ENCODE data around the gene CYB5RL. TPM values are rescaled to one million over a fixed set of nuclear protein-coding genes. Genes with fewer than 3 reads are reported as not detected.

CYB5RL gene
- total RNA-seq, 4 donors from 2014 or later = 4.8 to 6.7 (median 5.5) TPM

DNA sequence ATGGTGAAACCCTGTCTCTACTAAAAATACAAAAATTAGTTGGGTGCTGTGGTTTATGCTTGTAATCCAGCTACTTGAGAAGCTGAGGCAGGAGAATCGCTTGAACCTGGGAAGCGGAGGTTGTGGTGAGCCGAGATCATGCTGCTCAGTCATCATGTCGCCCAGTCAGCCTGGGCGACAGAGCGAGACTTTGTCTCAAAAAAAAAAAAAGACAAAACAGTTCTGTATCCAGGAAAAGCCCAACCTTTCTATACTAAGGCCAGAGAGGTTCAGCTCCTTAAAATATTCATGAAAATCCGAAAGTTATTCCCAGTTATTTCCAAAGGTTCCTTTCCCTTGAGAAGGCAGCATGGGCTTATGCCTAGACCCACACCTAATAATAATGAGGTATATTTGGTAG, 4.4 kb upstream of the CYB5RL start:
- Histone ChIP-seq H3K36me3 (peaks cover 0 to 60% (median 4%) of the 10 kb centered on the region in 3 donors), H3K4me1 (peaks cover 0 to 32% (median 12%) of the 10 kb centered on the region in 4 donors), H3K27me3 (no peaks in the 10 kb centered on the region), H3K27ac (no peak overlapping the region), H3K9me3 (no peaks in the 10 kb centered on the region), H3K4me3 (no peak overlapping the region)
- TF ChIP-seq EP300 (IDR thresholded peaks at IDR 0.05) = no peak
- TF ChIP-seq, protein P1, sequence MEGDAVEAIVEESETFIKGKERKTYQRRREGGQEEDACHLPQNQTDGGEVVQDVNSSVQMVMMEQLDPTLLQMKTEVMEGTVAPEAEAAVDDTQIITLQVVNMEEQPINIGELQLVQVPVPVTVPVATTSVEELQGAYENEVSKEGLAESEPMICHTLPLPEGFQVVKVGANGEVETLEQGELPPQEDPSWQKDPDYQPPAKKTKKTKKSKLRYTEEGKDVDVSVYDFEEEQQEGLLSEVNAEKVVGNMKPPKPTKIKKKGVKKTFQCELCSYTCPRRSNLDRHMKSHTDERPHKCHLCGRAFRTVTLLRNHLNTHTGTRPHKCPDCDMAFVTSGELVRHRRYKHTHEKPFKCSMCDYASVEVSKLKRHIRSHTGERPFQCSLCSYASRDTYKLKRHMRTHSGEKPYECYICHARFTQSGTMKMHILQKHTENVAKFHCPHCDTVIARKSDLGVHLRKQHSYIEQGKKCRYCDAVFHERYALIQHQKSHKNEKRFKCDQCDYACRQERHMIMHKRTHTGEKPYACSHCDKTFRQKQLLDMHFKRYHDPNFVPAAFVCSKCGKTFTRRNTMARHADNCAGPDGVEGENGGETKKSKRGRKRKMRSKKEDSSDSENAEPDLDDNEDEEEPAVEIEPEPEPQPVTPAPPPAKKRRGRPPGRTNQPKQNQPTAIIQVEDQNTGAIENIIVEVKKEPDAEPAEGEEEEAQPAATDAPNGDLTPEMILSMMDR (IDR thresholded peaks at IDR 0.05) = no peak
- TF ChIP-seq POLR2A (IDR thresholded peaks at IDR 0.05) = no peak
- DNase-seq (ENCODE audit: low spot score in 2 of 2) = no peak
- WGBS, 2 donors = 67 to 69% methylated on average over 7 of the region's 7 CpGs

DNA sequence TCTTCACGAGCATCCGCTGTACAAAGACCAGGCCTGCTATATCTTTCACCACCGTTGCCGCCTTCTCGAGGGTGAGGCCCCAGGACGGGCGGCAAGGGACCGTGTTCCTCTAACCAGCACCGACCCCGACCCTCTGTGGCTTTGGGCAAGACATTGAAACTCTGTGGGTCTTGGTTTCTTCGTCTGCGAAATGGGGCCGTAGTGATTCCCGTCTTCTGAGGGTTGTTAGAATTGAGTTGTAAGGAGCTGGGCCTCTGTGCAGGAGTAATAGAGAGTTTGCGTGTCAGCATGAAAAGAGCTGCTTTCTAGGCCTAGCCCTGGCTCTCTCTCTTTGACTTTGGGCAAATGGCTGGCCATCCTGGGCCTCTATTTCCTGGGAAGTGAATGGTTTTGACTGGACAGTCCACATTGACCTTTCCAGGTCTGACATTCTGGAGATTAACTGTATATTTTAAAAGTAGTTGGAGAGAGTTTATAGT, 728 bp upstream of the CYB5RL start:
- peaks cover 0 to 38% (median 15%) of the 10 kb centered on the region in 4 donors for H3K4me1 ChIP-seq
- no peaks in the 10 kb centered on the region for H3K27me3 ChIP-seq
- TF ChIP-seq, protein P1 (IDR thresholded peaks at IDR 0.05) = no peak
- TF ChIP-seq POLR2A (IDR thresholded peaks at IDR 0.05) = no peak
- no peak for TF ChIP-seq EP300 (IDR thresholded peaks at IDR 0.05)
- H3K36me3 ChIP-seq = peaks cover 0 to 31% (median 0%) of the 10 kb centered on the region in 3 donors
- peak overlapping the region; percentile 66 to 95 (median 88) for H3K4me3 ChIP-seq
- WGBS, 2 donors = 1 to 4% methylated on average over 15 of the region's 15 CpGs
- peak overlapping the region; percentile 75 to 90 (median 84) for H3K27ac ChIP-seq
- no peaks in the 10 kb centered on the region for H3K9me3 ChIP-seq
- DNase-seq (ENCODE audit: low spot score in 2 of 2) = no peak

DNA sequence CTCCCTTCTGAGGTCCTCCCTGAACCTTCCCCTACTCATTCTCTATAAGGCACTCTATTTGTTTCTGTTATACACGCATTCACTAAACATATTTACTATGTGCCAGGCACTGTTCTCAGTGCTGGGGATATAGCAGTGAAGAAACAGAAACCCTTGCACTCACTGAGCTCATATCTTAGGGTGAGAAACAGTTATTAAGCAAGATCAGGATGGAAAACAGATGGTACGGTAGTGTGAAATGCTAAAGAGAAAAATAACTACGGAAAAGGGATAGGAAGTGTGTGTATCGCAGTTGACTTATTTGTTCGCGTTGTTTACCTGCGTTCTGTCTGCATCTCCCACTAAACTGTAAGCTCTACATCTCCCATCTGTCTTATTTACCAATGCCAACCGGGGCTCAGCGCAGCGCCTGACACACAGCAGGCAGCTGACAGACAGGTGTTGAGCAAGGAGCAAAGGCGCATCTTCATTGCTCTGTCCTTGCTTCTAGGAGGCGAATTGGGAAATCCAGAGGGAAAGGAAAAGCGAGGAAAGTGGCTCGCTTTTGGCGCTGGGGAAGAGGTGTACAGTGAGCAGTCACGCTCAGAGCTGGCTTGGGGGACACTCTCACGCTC, 572 bp downstream of the CYB5RL start:
- Histone ChIP-seq H3K4me1 (peaks cover 0 to 38% (median 15%) of the 10 kb centered on the region in 4 donors), H3K27me3 (no peaks in the 10 kb centered on the region), H3K36me3 (peaks cover 0 to 31% (median 7%) of the 10 kb centered on the region in 3 donors), H3K9me3 (no peaks in the 10 kb centered on the region), H3K4me3 (peak overlapping the region; percentile 66 to 95 (median 88)), H3K27ac (peak overlapping the region; percentile 72 to 90 (median 79))
- peak in 1 of 2 donors; percentile 10 for DNase-seq (ENCODE audit: low spot score in 2 of 2)
- 14 to 15% methylated on average over 17 of the region's 17 CpGs for WGBS, 2 donors
- TF ChIP-seq, protein P1 (IDR thresholded peaks at IDR 0.05) = no peak
- TF ChIP-seq EP300 (IDR thresholded peaks at IDR 0.05) (no peak), POLR2A (IDR thresholded peaks at IDR 0.05) (no peak)

DNA sequence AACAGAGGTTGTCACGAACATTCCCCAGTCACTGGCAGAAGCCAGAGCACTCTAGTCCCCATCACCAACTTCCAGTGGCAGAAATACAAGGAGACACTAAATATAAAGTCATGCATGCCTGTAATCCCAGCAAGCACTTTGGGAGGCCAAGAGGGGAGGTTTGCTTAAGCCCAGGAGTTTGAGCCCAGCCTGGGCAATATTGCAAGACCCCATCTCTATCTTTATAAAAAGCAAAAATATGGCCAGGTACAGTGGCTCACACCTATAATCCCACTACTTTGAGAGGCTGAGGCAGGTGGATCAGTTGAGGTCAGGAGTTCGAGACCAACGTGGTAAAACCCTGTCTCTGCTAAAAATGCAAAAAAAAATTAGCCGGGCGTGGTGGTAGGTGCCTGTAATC, 6.4 kb downstream of the CYB5RL start:
- Histone ChIP-seq H3K9me3 (no peaks in the 10 kb centered on the region), H3K4me1 (no peaks in the 10 kb centered on the region), H3K36me3 (peaks cover 0 to 74% (median 7%) of the 10 kb centered on the region in 3 donors), H3K27ac (no peak overlapping the region), H3K27me3 (no peaks in the 10 kb centered on the region), H3K4me3 (no peak overlapping the region)
- TF ChIP-seq POLR2A (IDR thresholded peaks at IDR 0.05) (no peak), EP300 (IDR thresholded peaks at IDR 0.05) (no peak)
- TF ChIP-seq, protein P1 (IDR thresholded peaks at IDR 0.05) = no peak
- 86 to 87% methylated on average over 5 of the region's 5 CpGs for WGBS, 2 donors
- DNase-seq (ENCODE audit: low spot score in 2 of 2) = no peak

DNA sequence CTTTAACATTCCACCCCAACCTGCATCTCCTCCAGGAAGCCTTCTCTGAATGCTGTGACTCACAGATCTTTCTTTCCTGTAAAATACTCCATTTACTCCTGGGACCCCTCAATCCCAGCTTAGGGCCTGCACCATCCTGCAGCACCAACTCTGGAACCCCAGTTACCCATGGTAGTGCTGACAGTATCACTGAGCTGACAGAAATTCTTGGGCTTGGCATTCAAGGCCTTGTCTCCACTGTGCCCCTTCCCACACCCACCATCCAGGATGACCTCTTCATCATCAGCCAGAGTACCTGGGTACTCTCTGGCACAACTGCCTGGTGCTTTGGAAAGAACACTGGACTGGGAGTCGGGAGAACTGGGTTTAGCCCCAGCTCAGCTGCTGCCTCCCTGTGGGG, 8.3 kb downstream of the CYB5RL start:
- no peak overlapping the region for H3K4me3 ChIP-seq
- no peak for DNase-seq (ENCODE audit: low spot score in 2 of 2)
- no peak overlapping the region for H3K27ac ChIP-seq
- no peaks in the 10 kb centered on the region for H3K9me3 ChIP-seq
- H3K36me3 ChIP-seq = peaks cover 0 to 94% (median 7%) of the 10 kb centered on the region in 3 donors
- H3K4me1 ChIP-seq = no peaks in the 10 kb centered on the region
- TF ChIP-seq EP300 (IDR thresholded peaks at IDR 0.05) (no peak), POLR2A (IDR thresholded peaks at IDR 0.05) (no peak)
- TF ChIP-seq, protein P1 (IDR thresholded peaks at IDR 0.05) = no peak
- H3K27me3 ChIP-seq = no peaks in the 10 kb centered on the region
- 93 to 100% methylated on average over 1 of the region's 1 CpG for WGBS, 2 donors
